K562 (cell line): Measurements from ENCODE around the gene NOL4L. TPM values are rescaled to one million over a fixed set of nuclear protein-coding genes. Genes with fewer than 3 reads are reported as not detected.

Source experiments
- ATF1 ChIP-seq, 2 experiments: fragments of 450-650 bp in 1 of 2; IDR thresholded peaks; 2 replicates each; pipeline ENCODE4 v1.6.1; 2016; ENCODE audit warnings: missing compliant biosample characterization in 1 of 2, missing genetic modification characterization in 1 of 2
- DDX20 ChIP-seq: fragments of 450-650 bp; IDR thresholded peaks from 2 replicates; pipeline ENCODE4 v1.6.1; 2016; ENCODE audit warnings: missing genetic modification characterization, low read depth, mild to moderate bottlenecking, missing compliant biosample characterization, moderate library complexity
- HNRNPH1 ChIP-seq: fragments of 200-400 bp; formaldehyde crosslinking; optimal IDR thresholded peaks from 2 replicates; pipeline ENCODE3; 2017; ENCODE audit warnings: low read depth, mild to moderate bottlenecking, low read length, moderate library complexity
- ILK ChIP-seq: fragments of 450-650 bp; IDR thresholded peaks from 2 replicates; pipeline ENCODE4 v1.6.1; 2016; ENCODE audit warnings: missing genetic modification characterization, low read depth, mild to moderate bottlenecking, missing compliant biosample characterization, moderate library complexity, borderline replicate concordance
- PTBP1 ChIP-seq: fragments of 200-400 bp; formaldehyde crosslinking; IDR thresholded peaks from 2 replicates; pipeline ENCODE4 v1.6.1; 2017; ENCODE audit warnings: low read depth, low read length
- RBM14 ChIP-seq: fragments of 200-400 bp; formaldehyde crosslinking; IDR thresholded peaks from 2 replicates; pipeline ENCODE4 v1.6.1; 2018; ENCODE audit warnings: low read depth, mild to moderate bottlenecking, low read length, moderate library complexity, borderline replicate concordance; ENCODE audit not compliant: insufficient read depth
- SP1 ChIP-seq: sonication (generic); formaldehyde crosslinking; IDR thresholded peaks from 2 replicates; pipeline ENCODE4 v1.8.1; 2022; ENCODE audit warnings: mild to moderate bottlenecking, missing genetic modification reagents
- SRF ChIP-seq, 2 experiments: fragments of 250-450, 450-650 bp in 1 of 2; sonication (Bioruptor Pico) in 1 of 2; sonication (generic) in 1 of 2; formaldehyde crosslinking; IDR thresholded peaks; 2 replicates each; pipeline versions ENCODE4 v1.5.0 to v1.5.1; 2020 to 2022; ENCODE audit warnings: mild to moderate bottlenecking in 1 of 2, missing genetic modification reagents in 1 of 2
- STAG1 ChIP-seq: sonication (generic); formaldehyde crosslinking; IDR thresholded peaks from 2 replicates; pipeline ENCODE4 v1.5.0; 2020; ENCODE audit warnings: missing genetic modification reagents, borderline replicate concordance
- ZNF444 ChIP-seq: fragments of 250-450 bp; sonication (Bioruptor Pico); IDR thresholded peaks from 2 replicates; pipeline ENCODE4 v1.4.0; 2020; ENCODE audit warnings: mild to moderate bottlenecking, moderate library complexity
- ZNF717 ChIP-seq: fragments of 250-450 bp; sonication (Bioruptor Pico); IDR thresholded peaks from 2 replicates; pipeline ENCODE4 v1.5.0; 2021
- polyA plus RNA-seq, 8 experiments: library from polyadenylated mRNA; depleted of rRNA in 4 of 8; stranded (reverse) in 5 of 8; unstranded in 3 of 8; fragments of >200 nt; fragmentation: Nextera tagmentation in 2 of 8; fragmentation: Illumina TruSeq in 1 of 8; extraction: Ambion mirVana in 2 of 8; extraction: Trizol in 1 of 8; gene quantifications; 2 replicates each; pipeline versions ENCODE4 v1.2.1 to v1.2.3, GENCODE V29; 2011 to 2014; ENCODE audit warnings: inconsistent platforms in 1 of 8, missing spikeins in 1 of 8
- total RNA-seq, 7 experiments: library from RNA; depleted of rRNA in 6 of 7; stranded (reverse); fragments of >200 nt in 6 of 7; fragmentation: Illumina TruSeq in 2 of 7; extraction: Trizol in 2 of 7; gene quantifications; 2 replicates each; pipeline versions ENCODE4 v1.2.1 to v1.2.3, GENCODE V29; 2011 to 2021; ENCODE audit warnings: low replicate concordance in 1 of 7
- TF ChIP-seq, protein P1 (sequence below): fragments of 200-400 bp; formaldehyde crosslinking; IDR thresholded peaks from 2 replicates; pipeline ENCODE4 v1.6.1; 2017; ENCODE audit warnings: mild to moderate bottlenecking, low read depth, low read length, moderate library complexity
- TF ChIP-seq, protein P2 (sequence below): fragments of 450-650 bp; formaldehyde crosslinking; IDR thresholded peaks from 2 replicates; pipeline ENCODE4 v1.4.0; 2020; ENCODE audit warnings: mild to moderate bottlenecking, moderate library complexity
- TF ChIP-seq, protein P3 (sequence below): sonication (generic); formaldehyde crosslinking; IDR thresholded peaks from 2 replicates; pipeline ENCODE4 v1.8.0; 2022; ENCODE audit warnings: missing genetic modification reagents, mild to moderate bottlenecking, moderate library complexity, borderline replicate concordance
- TF ChIP-seq, protein P4 (sequence below), 2 experiments: fragments of 150-350 bp in 1 of 2; IDR thresholded peaks; 2 replicates each; pipeline ENCODE4 v1.6.1; 2012 to 2016; ENCODE audit warnings: low read depth in 2 of 2, low read length in 2 of 2, mild to moderate bottlenecking in 1 of 2, moderate library complexity in 1 of 2

Gene NOL4L
- total and polyA plus RNA-seq, 9 of the 15 experiments (the other 6 are each of a cell fraction or from before 2014, with no cell fraction given), result 5.1 to 36.2 (median 13.6) TPM

DNA sequence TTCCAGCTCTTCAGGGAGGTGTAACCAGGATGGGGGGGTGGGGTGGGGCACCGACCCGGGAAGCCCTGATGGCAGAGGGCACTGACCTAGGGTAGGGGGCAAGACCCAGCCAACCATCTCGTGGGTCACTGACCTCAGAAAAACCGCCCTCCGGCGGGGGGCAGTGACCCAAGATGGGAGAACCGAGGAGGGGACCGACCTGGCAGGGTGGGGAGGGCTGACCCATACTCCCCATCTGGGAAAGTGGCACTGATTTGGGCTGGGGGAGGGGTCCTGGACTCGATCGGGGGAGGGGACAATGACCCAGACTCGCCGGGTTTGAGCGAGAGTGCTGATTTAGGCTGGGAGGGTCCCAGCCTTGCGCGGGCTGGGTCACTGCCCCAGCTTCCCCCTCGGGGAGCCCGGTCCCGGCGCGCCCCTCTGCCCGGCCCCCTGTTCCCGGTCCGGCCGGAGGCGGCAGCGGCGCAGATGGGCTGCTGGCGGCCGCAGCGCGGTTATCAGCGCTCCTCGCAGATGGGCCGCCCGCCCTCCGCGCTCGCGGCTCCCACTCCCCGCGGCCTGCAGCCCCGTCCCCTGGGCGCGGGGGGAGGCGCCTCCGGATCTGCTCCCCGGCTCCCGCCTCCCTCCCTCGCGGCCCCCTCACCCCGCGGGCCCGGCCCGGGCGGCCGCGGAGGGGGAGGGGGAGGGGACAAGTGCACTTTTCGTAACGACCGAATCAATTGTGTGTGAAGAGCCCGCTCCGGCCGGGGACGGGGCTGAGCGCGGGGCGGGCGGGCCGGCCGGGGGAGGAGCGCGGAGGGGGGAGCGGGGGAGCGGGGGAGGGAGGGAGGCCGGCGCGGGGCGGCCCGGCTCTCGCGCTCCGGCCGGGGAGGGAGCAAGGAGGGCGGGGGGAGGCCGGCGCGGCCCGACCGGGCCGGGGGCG is 2.2 kb downstream of the NOL4L start (continued):
- TF ChIP-seq, protein P1, sequence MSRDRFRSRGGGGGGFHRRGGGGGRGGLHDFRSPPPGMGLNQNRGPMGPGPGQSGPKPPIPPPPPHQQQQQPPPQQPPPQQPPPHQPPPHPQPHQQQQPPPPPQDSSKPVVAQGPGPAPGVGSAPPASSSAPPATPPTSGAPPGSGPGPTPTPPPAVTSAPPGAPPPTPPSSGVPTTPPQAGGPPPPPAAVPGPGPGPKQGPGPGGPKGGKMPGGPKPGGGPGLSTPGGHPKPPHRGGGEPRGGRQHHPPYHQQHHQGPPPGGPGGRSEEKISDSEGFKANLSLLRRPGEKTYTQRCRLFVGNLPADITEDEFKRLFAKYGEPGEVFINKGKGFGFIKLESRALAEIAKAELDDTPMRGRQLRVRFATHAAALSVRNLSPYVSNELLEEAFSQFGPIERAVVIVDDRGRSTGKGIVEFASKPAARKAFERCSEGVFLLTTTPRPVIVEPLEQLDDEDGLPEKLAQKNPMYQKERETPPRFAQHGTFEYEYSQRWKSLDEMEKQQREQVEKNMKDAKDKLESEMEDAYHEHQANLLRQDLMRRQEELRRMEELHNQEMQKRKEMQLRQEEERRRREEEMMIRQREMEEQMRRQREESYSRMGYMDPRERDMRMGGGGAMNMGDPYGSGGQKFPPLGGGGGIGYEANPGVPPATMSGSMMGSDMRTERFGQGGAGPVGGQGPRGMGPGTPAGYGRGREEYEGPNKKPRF, result no peak
- TF ChIP-seq, protein P2, sequence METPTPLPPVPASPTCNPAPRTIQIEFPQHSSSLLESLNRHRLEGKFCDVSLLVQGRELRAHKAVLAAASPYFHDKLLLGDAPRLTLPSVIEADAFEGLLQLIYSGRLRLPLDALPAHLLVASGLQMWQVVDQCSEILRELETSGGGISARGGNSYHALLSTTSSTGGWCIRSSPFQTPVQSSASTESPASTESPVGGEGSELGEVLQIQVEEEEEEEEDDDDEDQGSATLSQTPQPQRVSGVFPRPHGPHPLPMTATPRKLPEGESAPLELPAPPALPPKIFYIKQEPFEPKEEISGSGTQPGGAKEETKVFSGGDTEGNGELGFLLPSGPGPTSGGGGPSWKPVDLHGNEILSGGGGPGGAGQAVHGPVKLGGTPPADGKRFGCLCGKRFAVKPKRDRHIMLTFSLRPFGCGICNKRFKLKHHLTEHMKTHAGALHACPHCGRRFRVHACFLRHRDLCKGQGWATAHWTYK (CRISPR knock-in tag), result 0 out of 2 replicates have a peak, but pooled peaks have one; percentile 71
- TF ChIP-seq ZNF444 (CRISPR knock-in tag) (peak; percentile 89), SRF (CRISPR knock-in tag; IDR thresholded peaks at IDR 0.05) (no peak), HNRNPH1 (no peak), DDX20 (tag) (no peak), ILK (tag) (no peak), PTBP1 (no peak), RBM14 (no peak), SP1 (no peak), ATF1 (CRISPR knock-in tag; IDR thresholded peaks at IDR 0.05) (no peak), ATF1 (tag; IDR thresholded peaks at IDR 0.05) (no peak), ZNF717 (no peak), STAG1 (CRISPR knock-in tag) (no peak)
- TF ChIP-seq, protein P3, sequence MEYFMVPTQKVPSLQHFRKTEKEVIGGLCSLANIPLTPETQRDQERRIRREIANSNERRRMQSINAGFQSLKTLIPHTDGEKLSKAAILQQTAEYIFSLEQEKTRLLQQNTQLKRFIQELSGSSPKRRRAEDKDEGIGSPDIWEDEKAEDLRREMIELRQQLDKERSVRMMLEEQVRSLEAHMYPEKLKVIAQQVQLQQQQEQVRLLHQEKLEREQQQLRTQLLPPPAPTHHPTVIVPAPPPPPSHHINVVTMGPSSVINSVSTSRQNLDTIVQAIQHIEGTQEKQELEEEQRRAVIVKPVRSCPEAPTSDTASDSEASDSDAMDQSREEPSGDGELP (CRISPR knock-in tag), result no peak
- TF ChIP-seq, protein P4, sequence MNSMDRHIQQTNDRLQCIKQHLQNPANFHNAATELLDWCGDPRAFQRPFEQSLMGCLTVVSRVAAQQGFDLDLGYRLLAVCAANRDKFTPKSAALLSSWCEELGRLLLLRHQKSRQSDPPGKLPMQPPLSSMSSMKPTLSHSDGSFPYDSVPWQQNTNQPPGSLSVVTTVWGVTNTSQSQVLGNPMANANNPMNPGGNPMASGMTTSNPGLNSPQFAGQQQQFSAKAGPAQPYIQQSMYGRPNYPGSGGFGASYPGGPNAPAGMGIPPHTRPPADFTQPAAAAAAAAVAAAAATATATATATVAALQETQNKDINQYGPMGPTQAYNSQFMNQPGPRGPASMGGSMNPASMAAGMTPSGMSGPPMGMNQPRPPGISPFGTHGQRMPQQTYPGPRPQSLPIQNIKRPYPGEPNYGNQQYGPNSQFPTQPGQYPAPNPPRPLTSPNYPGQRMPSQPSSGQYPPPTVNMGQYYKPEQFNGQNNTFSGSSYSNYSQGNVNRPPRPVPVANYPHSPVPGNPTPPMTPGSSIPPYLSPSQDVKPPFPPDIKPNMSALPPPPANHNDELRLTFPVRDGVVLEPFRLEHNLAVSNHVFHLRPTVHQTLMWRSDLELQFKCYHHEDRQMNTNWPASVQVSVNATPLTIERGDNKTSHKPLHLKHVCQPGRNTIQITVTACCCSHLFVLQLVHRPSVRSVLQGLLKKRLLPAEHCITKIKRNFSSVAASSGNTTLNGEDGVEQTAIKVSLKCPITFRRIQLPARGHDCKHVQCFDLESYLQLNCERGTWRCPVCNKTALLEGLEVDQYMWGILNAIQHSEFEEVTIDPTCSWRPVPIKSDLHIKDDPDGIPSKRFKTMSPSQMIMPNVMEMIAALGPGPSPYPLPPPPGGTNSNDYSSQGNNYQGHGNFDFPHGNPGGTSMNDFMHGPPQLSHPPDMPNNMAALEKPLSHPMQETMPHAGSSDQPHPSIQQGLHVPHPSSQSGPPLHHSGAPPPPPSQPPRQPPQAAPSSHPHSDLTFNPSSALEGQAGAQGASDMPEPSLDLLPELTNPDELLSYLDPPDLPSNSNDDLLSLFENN (IDR thresholded peaks at IDR 0.05; ENCODE audit: low read depth in 2 of 2, low read length in 2 of 2), result no peak
